ENCODE data around the gene BID.
A peak's percentile ranks its signal among the peaks of the same experiment; 100 is the strongest.

Gene BID

DNA sequence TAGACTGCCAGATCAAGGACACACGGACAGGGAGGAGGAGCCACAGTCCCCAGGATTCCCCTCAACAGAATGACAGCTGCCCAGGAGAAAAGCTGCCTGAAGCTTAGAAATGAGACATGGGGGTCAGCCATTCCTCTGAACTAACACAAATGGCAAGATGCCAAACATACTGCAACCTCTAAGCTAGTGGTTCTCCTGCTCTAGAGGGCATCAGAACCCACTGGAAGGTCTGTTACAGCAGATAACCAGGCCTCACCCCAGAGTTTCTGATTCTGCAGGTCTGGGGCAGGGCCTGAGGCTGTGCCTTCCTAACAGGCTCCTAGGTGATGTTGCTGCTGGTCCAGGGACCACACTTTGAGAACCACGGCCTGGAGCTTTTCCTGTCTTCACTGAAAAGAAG lies 28.6 kb upstream of the BID start:
- DNase-seq = no peak

DNA sequence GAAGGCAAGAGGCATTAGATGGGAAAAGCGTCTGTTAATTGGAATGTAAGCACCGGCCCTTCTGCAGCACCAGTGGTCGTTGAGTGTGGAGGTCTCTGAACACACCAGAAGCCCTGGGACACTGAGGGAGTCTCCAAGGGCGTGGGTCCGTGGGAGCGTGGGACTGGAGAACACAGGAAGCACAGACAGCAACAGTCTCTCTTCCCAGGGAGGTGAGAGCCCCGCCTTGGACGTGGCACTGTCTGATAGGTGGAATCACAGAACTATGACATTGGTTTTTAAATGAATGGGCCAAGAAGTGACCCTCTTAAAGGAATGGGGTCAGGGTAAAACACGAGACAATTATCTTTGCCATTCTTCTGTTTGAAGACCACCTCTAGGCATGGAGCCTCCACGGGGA lies 28.1 kb upstream of the BID start:
- no peak for DNase-seq

- no peak for DNase-seq
Measured at GRCh38 chr22:17797721-17798559, 23.7 kb upstream of the BID start.

- DNase-seq = no peak
Measured at GRCh38 chr22:17796695-17797094, 22.4 kb upstream of the BID start.

- no peak for DNase-seq
Measured at GRCh38 chr22:17795661-17796548, 21.6 kb upstream of the BID start.

GRCh38 chr22:17794726-17795542 lies 20.7 kb upstream of the BID start:
- DNase-seq = no peak

- DNase-seq = no peak
Measured at GRCh38 chr22:17792854-17793434, 18.7 kb upstream of the BID start.

GRCh38 chr22:17792299-17792698 lies 18.0 kb upstream of the BID start:
- no peak for DNase-seq

DNA sequence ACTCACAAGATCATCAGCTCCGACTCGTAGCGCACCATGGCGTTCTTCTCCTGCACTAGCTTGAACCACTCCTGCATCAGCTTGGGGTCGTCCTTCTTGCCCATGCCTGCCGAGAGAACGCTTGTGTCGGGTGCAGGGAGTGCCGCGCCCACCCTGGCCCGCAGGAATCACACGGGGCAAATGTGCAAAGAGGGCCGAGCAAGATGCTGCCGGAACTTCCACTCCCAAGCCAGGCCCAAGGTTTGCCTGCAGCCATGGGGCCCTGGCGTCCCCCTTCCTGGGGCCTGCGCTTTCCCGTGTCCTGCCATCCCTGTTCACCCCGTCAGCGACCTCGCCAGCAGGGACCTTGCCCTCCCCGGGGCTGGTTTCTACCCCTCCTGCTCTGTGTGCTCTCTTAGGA lies 16.9 kb upstream of the BID start:
- no peak for DNase-seq

DNA sequence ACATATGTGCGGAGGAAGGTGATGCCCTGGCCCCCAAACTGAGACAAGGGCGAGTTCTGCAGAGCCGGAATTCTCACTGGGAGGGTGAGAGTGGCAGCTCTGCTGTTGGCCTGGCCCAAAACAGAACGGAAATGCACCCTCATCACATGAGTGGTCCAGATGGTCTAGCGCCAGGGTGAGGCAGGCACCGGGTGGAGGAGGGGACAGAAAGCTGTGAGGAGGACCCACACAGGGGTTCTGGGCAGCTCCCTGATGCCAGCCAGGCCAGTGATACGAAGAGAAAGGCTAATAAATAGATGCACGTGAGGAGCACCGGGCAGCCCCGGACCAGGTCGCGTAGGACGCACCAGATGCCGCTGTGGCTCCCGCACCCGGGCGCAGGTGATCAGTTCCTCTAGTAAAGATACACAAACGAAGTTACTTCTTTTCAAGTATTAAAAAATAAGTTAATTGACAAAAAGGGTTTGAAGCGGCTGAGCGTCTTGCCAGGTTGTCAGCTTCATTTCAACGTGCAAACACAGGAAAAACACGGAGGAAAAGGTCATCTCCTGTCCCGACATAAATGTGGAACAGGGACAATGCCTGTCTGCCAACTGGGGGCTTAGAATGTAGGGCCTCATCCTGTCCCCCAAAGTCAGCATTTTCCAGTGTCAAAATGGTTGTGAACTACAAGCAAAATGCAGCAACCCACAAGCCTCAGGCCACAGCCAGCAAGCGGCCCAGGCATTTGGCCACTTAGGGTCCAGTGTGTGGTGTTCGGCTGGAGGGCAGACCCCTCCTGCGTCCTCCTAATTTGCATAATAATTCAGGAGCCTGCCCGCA lies 15.3 kb upstream of the BID start:
- no peak for DNase-seq

GRCh38 chr22:17788528-17789378 lies 14.5 kb upstream of the BID start:
- DNase-seq = no peak

- DNase-seq = no peak
Measured at GRCh38 chr22:17787716-17788330, 13.6 kb upstream of the BID start.

DNA sequence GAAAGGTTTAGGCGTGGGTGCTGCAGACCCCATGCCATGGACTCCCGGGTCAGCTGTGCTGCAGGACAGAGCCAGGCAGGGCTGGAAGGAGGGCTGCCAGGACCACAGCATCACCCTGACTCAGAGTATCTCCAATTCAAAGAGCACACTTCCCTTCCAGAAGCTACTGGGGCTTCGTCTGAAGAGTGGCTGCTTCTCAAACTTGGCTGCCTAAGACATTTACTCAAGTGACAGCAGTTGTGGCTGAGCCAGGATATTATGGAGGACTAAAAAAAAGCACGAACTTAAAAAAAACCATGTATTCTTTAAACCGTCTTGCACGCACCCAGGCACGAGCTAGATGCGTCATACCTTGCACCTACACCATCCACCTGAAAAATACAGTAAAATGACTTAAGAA lies 13.0 kb upstream of the BID start:
- no peak for DNase-seq

DNA sequence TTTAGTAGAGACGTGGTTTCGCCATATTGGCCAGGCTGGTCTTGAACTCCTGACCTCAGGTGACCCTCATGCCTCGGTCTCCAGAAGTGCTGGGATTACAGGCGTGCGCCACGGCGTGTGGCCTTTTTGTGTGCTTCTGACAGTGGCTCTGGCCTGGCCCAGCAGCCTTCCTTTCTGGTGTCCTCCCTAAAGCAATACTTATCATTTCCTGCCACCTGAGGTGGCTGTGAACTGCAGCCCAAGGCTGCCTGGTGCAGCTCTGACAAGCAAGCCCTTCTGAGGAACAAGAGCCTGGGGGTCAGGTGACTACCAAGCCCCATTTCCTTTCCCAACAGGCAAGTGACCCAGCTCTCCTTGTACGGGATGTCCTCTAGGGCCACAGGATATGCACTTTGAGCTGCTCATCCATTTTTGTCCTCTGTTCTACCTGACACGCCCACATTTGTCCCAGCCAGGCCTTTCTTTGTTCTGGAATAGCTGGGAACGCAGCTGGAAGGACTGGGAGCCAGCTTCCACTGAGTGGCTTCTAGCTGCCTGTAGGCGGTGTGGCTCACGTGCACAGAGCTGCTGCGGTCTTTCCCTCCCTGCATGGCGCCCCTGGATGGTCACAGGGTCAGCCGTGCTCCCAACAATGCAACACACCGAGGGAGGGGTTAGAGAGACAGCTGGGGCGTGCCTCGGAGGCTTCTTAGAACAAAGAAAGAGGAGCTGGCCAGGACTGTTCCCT lies 12.3 kb upstream of the BID start:
- no peak for DNase-seq

DNA sequence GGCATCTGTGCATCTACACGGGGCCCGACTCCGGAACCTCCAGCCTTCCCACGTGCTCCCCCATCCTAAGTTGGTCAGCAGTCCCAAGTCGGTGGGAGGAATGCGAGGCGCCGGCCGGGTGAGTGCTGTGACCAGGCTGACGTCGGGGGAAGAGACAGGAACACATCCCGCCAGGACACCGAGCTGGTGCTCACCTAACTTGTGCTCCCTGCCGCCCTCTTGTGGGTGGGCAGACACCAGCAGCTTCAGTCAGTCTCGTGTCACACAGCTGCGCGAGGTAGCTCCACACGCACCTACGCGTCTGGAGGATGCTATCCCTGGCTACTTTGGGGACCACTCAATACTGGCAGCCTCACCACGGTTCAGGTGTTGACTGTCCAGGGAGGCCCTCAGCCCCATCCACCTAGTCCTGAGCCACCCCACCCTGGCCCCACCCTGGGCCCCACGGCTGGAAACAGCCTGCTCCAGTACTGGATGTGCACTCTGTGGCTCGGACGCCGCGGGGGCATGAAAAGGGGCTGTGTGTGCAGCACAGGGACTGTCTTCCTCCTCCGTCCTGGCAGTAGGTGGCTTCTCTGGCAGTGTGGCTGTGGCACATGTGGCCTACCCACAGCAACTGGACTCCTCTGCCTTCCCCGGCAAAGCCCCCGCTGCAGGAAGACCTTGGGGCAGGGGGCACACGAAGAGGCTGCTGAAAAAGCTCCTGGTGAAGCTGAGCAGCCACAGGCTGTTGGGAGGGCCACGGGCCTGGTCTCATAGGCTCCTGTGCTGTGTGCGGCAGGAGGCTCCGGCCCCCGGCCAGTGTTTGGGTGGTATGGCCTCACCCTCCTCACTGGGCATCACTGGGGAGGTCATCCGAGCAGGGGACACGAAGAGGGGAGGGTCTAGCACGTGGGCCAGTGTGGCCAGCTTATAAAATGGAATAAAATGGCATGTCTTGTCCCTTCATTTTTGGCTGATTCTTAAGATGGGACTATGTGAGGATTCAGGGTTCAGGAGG lies 11.2 kb upstream of the BID start:
- DNase-seq = peak; percentile 57

- no peak for DNase-seq
Measured at GRCh38 chr22:17784776-17785175, 10.5 kb upstream of the BID start.

- DNase-seq = no peak
Measured at GRCh38 chr22:17783773-17784480, 9.7 kb upstream of the BID start.

GRCh38 chr22:17783312-17783711 lies 9.0 kb upstream of the BID start:
- DNase-seq = peak; percentile 21
